Fibroblast of lung (primary cell): ENCODE data around the gene GOLPH3L.

Source experiments
- EZH2 ChIP-seq: IDR thresholded peaks from 2 replicates; pipeline ENCODE4 v1.5.1; 2012; ENCODE audit warnings: low read length, control low read depth, mild to moderate bottlenecking; ENCODE audit errors: missing control alignments
- TF ChIP-seq, protein P1 (sequence below), 2 donors: IDR thresholded peaks in 1 of 2; conservative IDR thresholded peaks in 1 of 2; 1 replicate in 1 of 2; 2 replicates in 1 of 2; pipeline ENCODE4 v1.5.1; 2011 to 2012; ENCODE audit warnings: low read length in 2 of 2, control low read depth in 1 of 2, inconsistent platforms in 1 of 2, low read depth in 1 of 2, mild to moderate bottlenecking in 1 of 2

DNA sequence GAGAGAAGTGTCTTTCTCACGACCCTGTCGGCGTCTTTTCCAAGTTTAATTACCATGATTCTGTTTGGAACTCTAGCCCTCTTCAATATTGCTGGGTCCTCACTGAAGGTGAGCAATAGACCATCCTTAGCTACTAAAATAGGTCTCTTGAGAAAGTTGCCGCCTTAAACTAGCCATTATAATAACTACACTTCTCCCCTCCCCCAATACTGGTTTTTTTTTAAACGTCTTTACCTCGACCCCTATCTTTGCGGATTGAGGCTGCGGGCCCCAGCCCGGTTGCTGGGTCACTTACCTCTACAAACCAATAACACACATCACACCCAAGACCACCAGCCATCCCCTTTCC lies 68.2 kb downstream of the GOLPH3L start:
- TF ChIP-seq, protein P1, sequence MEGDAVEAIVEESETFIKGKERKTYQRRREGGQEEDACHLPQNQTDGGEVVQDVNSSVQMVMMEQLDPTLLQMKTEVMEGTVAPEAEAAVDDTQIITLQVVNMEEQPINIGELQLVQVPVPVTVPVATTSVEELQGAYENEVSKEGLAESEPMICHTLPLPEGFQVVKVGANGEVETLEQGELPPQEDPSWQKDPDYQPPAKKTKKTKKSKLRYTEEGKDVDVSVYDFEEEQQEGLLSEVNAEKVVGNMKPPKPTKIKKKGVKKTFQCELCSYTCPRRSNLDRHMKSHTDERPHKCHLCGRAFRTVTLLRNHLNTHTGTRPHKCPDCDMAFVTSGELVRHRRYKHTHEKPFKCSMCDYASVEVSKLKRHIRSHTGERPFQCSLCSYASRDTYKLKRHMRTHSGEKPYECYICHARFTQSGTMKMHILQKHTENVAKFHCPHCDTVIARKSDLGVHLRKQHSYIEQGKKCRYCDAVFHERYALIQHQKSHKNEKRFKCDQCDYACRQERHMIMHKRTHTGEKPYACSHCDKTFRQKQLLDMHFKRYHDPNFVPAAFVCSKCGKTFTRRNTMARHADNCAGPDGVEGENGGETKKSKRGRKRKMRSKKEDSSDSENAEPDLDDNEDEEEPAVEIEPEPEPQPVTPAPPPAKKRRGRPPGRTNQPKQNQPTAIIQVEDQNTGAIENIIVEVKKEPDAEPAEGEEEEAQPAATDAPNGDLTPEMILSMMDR (conservative IDR thresholded peaks at IDR 0.05 in 1 of 2, IDR thresholded peaks at IDR 0.05 in 1 of 2; ENCODE audit: low read depth in 1 of 2, low read length in 2 of 2) = no peak
- no peak for TF ChIP-seq EZH2
